Esophagus (tissue), 2 donors: Measurements from ENCODE around the gene TMEM253. TPM values are rescaled to one million over a fixed set of nuclear protein-coding genes. Genes with fewer than 3 reads are reported as not detected.

Experiments
- H3K27ac ChIP-seq, 2 donors: one replicate each; pipeline ENCODE4 v1.5.1; 2013; ENCODE audit warnings: low read depth in 2 of 2, mild to moderate bottlenecking in 2 of 2, inconsistent platforms in 1 of 2, low read length in 1 of 2, moderate library complexity in 1 of 2
- H3K27me3 ChIP-seq, 2 donors: one replicate each; pipeline ENCODE4 v1.6.1; 2013; ENCODE audit warnings: low read length in 2 of 2, control low read depth in 1 of 2, mild to moderate bottlenecking in 1 of 2; ENCODE audit not compliant: insufficient read depth in 2 of 2, control insufficient read depth in 1 of 2
- H3K36me3 ChIP-seq, 2 donors: one replicate each; pipeline ENCODE4 v1.6.1; 2013; ENCODE audit warnings: low read length in 1 of 2; ENCODE audit not compliant: control insufficient read depth in 2 of 2, insufficient read depth in 2 of 2
- H3K4me1 ChIP-seq, 2 donors: one replicate each; pipeline ENCODE4 v1.6.1; 2013; ENCODE audit warnings: low read length in 1 of 2; ENCODE audit not compliant: control insufficient read depth in 2 of 2, insufficient read depth in 2 of 2
- H3K4me3 ChIP-seq, 2 donors: one replicate each; pipeline ENCODE4 v1.5.1; 2013; ENCODE audit warnings: low read length in 2 of 2, mild to moderate bottlenecking in 2 of 2, low read depth in 1 of 2, moderate library complexity in 1 of 2
- H3K9me3 ChIP-seq, 2 donors: one replicate each; pipeline ENCODE4 v1.6.1; 2013; ENCODE audit warnings: mild to moderate bottlenecking in 2 of 2, low read depth in 1 of 2, low read length in 1 of 2, moderate library complexity in 1 of 2; ENCODE audit not compliant: control insufficient read depth in 2 of 2, insufficient read depth in 1 of 2
- WGBS, 2 donors: extraction: QIAGEN DNeasy Blood & Tissue Kit; methylation state at CpG; one replicate each; pipeline ENCODE4 v1.1.7; 2013; 5-methylcytosine and 5-hydroxymethylcytosine counted together
- polyA plus RNA-seq, 2 donors: library from polyadenylated mRNA; stranded (reverse); fragments of 200-250 nt; gene quantifications; one replicate each; pipeline ENCODE4 v1.2.3, GENCODE V29; 2013
- donor health status: healthy with polysubstance abuse.
- donor health status: Bipolar disorder and iron deficiency.

Gene TMEM253
- polyA plus RNA-seq, 2 donors: 1.6 to 1.8 TPM

DNA sequence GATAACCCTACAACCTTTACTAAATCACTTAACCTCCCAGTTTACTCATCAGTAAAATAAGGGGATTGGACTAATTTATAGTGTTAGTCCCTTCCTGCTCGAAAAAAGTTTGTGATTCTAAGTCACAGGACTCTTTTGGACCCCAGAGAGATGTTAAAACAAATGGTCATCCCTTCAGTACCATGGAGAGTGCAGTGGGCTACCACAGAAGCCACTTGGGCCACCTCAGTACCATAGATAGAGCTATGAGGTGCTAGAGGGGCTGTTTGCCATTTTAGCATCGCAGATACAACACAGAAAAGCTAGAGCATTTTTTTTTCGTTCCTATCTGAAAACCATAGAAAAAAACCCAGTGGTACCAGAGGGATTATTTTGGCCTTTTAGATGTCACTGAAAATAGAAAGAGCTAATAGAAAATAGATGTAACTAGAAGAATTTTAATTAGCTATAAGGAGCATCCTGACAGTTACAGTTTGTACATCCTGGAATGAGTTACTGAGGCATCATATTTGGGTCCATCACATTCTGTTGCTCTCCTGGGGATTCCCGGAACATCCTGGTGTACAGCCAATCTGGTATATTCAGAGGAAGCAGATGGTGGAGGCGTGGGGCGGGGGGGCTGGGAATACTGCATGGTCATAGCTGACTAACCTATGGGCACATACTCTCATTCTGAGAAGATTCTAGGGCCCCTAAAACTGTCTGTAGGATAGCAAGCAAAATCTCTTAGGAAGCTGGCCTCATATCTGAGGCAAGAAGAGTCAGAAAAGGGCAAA lies 5.2 kb upstream of the TMEM253 start:
- Histone ChIP-seq H3K4me1 (peaks cover 0 to 3% of the 10 kb centered on the region in 2 donors), H3K4me3 (no peak overlapping the region), H3K27ac (no peak overlapping the region), H3K36me3 (peaks cover 0 to 19% of the 10 kb centered on the region in 2 donors), H3K9me3 (no peaks in the 10 kb centered on the region), H3K27me3 (no peaks in the 10 kb centered on the region)
- WGBS, 2 donors: 59 to 67% methylated on average over 6 of the region's 6 CpGs

GRCh38 chr14:21096438-21096837 lies 4.4 kb upstream of the TMEM253 start:
- Histone ChIP-seq H3K4me1 (peaks cover 0 to 11% of the 10 kb centered on the region in 2 donors), H3K27ac (peak overlapping the region in 1 of 2 donors; percentile 51), H3K36me3 (peaks cover 0 to 12% of the 10 kb centered on the region in 2 donors)

GRCh38 chr14:21096978-21097635 lies 3.8 kb upstream of the TMEM253 start:
- H3K4me1 ChIP-seq: peaks cover 3 to 14% of the 10 kb centered on the region in 2 donors
- peak overlapping the region; percentile 93 to 96 for H3K27ac ChIP-seq
- 39 to 45% methylated on average over 10 of the region's 10 CpGs for WGBS, 2 donors
- no peaks in the 10 kb centered on the region for H3K9me3 ChIP-seq
- no peaks in the 10 kb centered on the region for H3K27me3 ChIP-seq
- peak overlapping the region; percentile 7 to 85 for H3K4me3 ChIP-seq
- H3K36me3 ChIP-seq: peaks cover 0 to 8% of the 10 kb centered on the region in 2 donors

More at GRCh38 chr14:21096438-21096837, 4.4 kb upstream of the TMEM253 start:
- Histone ChIP-seq H3K4me3 (no peak overlapping the region), H3K9me3 (no peaks in the 10 kb centered on the region), H3K27me3 (no peaks in the 10 kb centered on the region)
- WGBS, 2 donors: 63 to 72% methylated on average over 3 of the region's 3 CpGs

DNA sequence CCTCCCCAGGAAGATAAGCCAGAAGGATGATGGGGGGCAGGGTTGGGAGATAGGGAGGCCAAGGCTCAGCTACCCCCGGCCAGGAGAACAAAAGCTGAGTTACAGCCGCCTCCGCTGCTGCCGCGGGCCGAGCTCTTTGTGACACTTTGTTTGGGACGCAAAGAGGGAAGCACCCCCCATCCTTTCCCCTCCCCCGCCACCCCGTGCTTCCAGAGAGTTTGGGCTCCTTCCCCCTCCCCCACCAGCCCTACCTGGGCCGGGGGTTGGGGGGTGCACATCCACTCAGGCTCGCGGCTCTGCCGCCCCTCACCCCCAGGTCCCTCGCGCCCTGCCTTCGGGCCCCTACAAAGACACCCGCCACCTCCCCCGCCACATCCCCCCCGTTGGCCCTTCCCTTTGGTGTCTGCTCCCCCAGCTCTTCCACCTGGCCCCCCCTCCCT lies 3.2 kb upstream of the TMEM253 start:
- WGBS, 2 donors: 4 to 6% methylated on average over 12 to 19 of the region's 19 CpGs
- H3K9me3 ChIP-seq: no peaks in the 10 kb centered on the region
- H3K27me3 ChIP-seq: no peaks in the 10 kb centered on the region
- peak overlapping the region; percentile 7 to 85 for H3K4me3 ChIP-seq
- H3K27ac ChIP-seq: peak overlapping the region; percentile 93 to 96
- H3K4me1 ChIP-seq: peaks cover 7 to 18% of the 10 kb centered on the region in 2 donors
- peaks cover 0 to 5% of the 10 kb centered on the region in 2 donors for H3K36me3 ChIP-seq

- peaks cover 7 to 18% of the 10 kb centered on the region in 2 donors for H3K4me1 ChIP-seq
- no peaks in the 10 kb centered on the region for H3K27me3 ChIP-seq
- 1% methylated on average over 21 to 71 of the region's 90 CpGs for WGBS, 2 donors
- H3K27ac ChIP-seq: peak within 1 kb of the TSS; percentile 93 to 96
- peak within 1 kb of the TSS; percentile 44 to 85 for H3K4me3 ChIP-seq
- H3K9me3 ChIP-seq: no peaks in the 10 kb centered on the region
- no peaks in the 10 kb centered on the region for H3K36me3 ChIP-seq
Observed at GRCh38 chr14:21098076-21098891, 2.6 kb upstream of the TMEM253 start, which contains the start of gene ZNF219. ZNF219 (minus strand) TSS chr14:21098655; CDS start chr14:21093591, 5,064 bp downstream.

DNA sequence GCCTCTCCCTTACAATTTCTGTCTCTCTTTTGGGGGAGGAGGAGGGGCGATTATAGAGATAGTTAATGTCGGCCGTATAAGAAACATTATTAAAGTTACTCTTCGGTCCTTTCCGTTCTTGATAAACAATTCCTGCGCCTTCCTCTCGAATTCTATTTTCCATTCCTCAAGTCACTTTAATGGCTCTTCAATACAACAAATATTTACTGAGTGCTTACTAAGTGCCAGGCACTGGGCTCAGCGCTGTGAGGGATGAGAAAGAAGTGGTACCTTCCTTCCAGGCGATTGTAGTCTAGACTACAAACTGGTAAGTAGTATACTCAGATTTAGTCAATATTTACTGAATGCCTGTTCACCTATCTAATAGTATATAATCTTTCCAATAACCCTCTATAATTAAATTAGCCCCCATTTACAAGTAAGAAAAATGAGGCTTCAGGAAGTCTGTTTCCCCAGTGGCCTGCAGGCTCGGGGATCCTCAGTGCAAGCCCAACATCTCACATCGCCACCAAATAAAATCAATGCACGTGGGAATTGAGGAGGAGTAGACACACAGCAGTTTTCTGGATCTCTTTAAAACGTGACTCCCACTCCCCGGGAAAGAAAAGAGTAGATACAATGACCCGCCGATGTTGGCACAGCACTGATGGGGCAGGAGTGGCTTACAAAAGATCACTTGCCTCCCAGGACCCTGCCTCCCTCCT lies 1.8 kb upstream of the TMEM253 start:
- Histone ChIP-seq H3K9me3 (no peaks in the 10 kb centered on the region), H3K4me1 (peaks cover 7 to 18% of the 10 kb centered on the region in 2 donors), H3K27ac (peak overlapping the region; percentile 93 to 96), H3K27me3 (no peaks in the 10 kb centered on the region), H3K4me3 (peak overlapping the region; percentile 44 to 85), H3K36me3 (no peaks in the 10 kb centered on the region)
- WGBS, 2 donors: 11% methylated on average over 16 of the region's 16 CpGs

DNA sequence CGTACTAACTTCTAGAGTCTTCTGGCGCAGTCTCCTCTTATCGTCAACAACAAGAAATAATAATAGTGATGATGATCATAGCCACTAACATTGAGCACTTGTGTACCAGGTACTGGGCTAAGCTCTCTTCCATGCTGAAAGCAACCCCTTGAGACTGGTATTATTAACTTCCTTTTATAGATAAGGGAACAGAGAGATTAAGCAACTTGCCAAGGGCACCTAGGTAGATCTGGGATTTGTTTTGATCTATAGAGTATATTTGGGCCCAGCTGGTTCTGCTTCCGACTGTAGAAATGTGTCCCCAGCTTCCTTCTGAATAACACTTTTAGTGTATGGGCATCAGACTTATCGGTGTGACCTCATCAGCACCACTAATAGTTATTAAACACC lies 1.3 kb upstream of the TMEM253 start:
- 45 to 52% methylated on average over 5 of the region's 5 CpGs for WGBS, 2 donors
- no peaks in the 10 kb centered on the region for H3K27me3 ChIP-seq
- H3K27ac ChIP-seq: peak overlapping the region; percentile 93 to 96
- no peaks in the 10 kb centered on the region for H3K9me3 ChIP-seq
- peaks cover 7 to 18% of the 10 kb centered on the region in 2 donors for H3K4me1 ChIP-seq
- no peaks in the 10 kb centered on the region for H3K36me3 ChIP-seq
- peak overlapping the region in 1 of 2 donors; percentile 85 for H3K4me3 ChIP-seq

DNA sequence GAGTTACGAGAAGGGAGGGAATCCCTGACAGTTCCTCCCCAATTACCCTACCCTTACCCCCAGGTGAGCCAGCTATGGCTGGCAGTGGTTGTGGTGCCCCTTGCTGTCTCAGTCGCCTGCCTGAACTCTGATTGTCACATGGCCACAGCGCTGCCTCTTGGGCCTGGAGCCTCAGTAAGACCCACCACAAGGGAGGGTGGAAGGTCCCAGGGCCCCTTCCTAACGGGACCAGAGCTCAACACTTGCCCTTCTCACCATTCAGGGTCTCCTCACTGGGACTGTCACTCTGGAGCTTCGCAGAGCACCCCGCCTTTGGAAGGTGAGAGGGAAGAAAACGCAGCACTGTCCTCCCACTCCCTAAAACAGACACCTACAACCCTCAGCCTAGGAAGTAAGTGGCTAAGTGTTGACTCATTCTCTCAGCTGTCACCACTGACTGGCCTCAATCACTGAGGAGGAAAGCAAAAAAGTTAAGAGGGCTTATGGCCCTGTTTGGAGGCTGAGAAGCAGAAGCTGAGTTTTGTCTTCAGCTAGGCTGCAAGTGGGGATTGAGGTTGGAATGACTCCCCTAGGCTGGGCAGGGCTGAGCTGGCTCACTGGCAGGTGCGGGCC lies 1.0 kb downstream of the TMEM253 start:
- no peaks in the 10 kb centered on the region for H3K9me3 ChIP-seq
- peak overlapping the region in 1 of 2 donors; percentile 80 for H3K27ac ChIP-seq
- peaks cover 9 to 21% of the 10 kb centered on the region in 2 donors for H3K4me1 ChIP-seq
- no peaks in the 10 kb centered on the region for H3K36me3 ChIP-seq
- no peaks in the 10 kb centered on the region for H3K27me3 ChIP-seq
- 80 to 86% methylated on average over 8 of the region's 8 CpGs for WGBS, 2 donors
- H3K4me3 ChIP-seq: no peak overlapping the region
